NCI-H128 (cell line): ENCODE measurements around the gene ATXN1.
"Not testable (repeated sequence)": the region's sequence is repeated elsewhere in the genome, so short reads cannot be mapped to it uniquely, and the experiment has no call there.

ENCODE experiments used
- DNase-seq: peaks from one replicate; lab custom pipeline; 2025; ENCODE audit not compliant: unreplicated experiment; lab: John Stamatoyannopoulos, UW

Gene ATXN1

GRCh38 chr6:16625291-16626265 is 135.7 kb downstream of the ATXN1 start:
- no peak for DNase-seq

GRCh38 chr6:16624636-16625290 is 136.5 kb downstream of the ATXN1 start:
- DNase-seq = no peak

GRCh38 chr6:16623731-16624130 is 137.5 kb downstream of the ATXN1 start:
- no peak for DNase-seq

- DNase-seq = no peak
These were observed 138.1 kb downstream of the ATXN1 start for GRCh38 chr6:16623029-16623653.

- DNase-seq = no peak
These were observed 139.1 kb downstream of the ATXN1 start for GRCh38 chr6:16622193-16622592.

- no peak for DNase-seq
These were observed 140.3 kb downstream of the ATXN1 start for GRCh38 chr6:16621002-16621401.

- no peak for DNase-seq
These were observed 141.5 kb downstream of the ATXN1 start for GRCh38 chr6:16619777-16620176.

- DNase-seq = no peak
These were observed 142.3 kb downstream of the ATXN1 start for GRCh38 chr6:16618962-16619361.

- not testable (repeated sequence) for DNase-seq
These were observed 146.0 kb downstream of the ATXN1 start for GRCh38 chr6:16615215-16615614.

GRCh38 chr6:16614143-16614542 is 147.1 kb downstream of the ATXN1 start:
- DNase-seq = not testable (repeated sequence)

- not testable (repeated sequence) for DNase-seq
These were observed 147.8 kb downstream of the ATXN1 start for GRCh38 chr6:16613504-16613903.

GRCh38 chr6:16608444-16608843 is 152.8 kb downstream of the ATXN1 start:
- DNase-seq = no peak

- no peak for DNase-seq
These were observed 159.2 kb downstream of the ATXN1 start for GRCh38 chr6:16602035-16602434.

GRCh38 chr6:16600701-16601100 is 160.6 kb downstream of the ATXN1 start:
- DNase-seq = no peak

GRCh38 chr6:16600026-16600425 is 161.2 kb downstream of the ATXN1 start:
- no peak for DNase-seq

- no peak for DNase-seq
These were observed 164.5 kb downstream of the ATXN1 start for GRCh38 chr6:16596616-16597331.

GRCh38 chr6:16595514-16596120 is 165.6 kb downstream of the ATXN1 start:
- DNase-seq = no peak

GRCh38 chr6:16594849-16595248 is 166.4 kb downstream of the ATXN1 start:
- no peak for DNase-seq

- DNase-seq = no peak
These were observed 168.9 kb downstream of the ATXN1 start for GRCh38 chr6:16592223-16592911.
